HCT116 (cell line): ENCODE measurements around the gene E4F1. TPM values are rescaled to one million over a fixed set of nuclear protein-coding genes. Genes with fewer than 3 reads are reported as not detected.

Experiments
- ATAC-seq: fragments of 200-7000 bp; cut with Tn5 transposase; 2 replicates; pipeline ENCODE4 v1.9.1; 2020; ENCODE audit warnings: mild to moderate bottlenecking, moderate library complexity
- BruUV-seq: library from RNA; stranded (reverse); fragments of 400-500 nt; replicated peaks from 2 replicates; lab custom pipeline; 2021; lab: Mats Ljungman, UMichigan
- CTCF ChIA-PET: fragments of 300-600 bp; sonication (Branson Sonifier 250); formaldehyde crosslinking; loops from one replicate; lab custom pipeline; 2021; ENCODE audit warnings: antibody characterized with exemption; lab: Charles Lee
- POLR2A ChIA-PET: fragments of 300-600, 350-600 bp; sonication (Branson Sonifier 250); formaldehyde crosslinking; loops from one replicate; lab custom pipeline; 2021; ENCODE audit warnings: antibody characterized with exemption; lab: Charles Lee
- RAD21 ChIA-PET, 2 experiments: fragments of 300-600 bp; sonication (Branson Sonifier 250); formaldehyde crosslinking; loops; one replicate each; lab custom pipeline; 2023; ENCODE audit warnings: low total read pairs in 2 of 2; ENCODE audit not compliant: uncharacterized antibody in 2 of 2, unreplicated experiment in 2 of 2, low non-redundant PET in 1 of 2; lab: Charles Lee
- DNase-seq: peaks from one replicate; pipeline ENCODE4 v3.0.0-alpha.2; 2010; ENCODE audit warnings: low read depth, low spot score
- H2AFZ ChIP-seq: fragments of 200-600 bp; shearing (Covaris generic), sonication (generic); 2 replicates; pipeline ENCODE4 v1.6.1; 2017; ENCODE audit warnings: low read depth, mixed run types, mixed read lengths, antibody characterized with exemption, low read length; ENCODE audit not compliant: poor library complexity, severe bottlenecking
- H3K27ac ChIP-seq: 2 replicates; pipeline ENCODE4 v1.5.1; 2012; ENCODE audit warnings: low read depth, low read length
- H3K27me3 ChIP-seq: fragments of 200-600 bp; sonication (generic); 2 replicates; pipeline ENCODE4 v1.6.1; 2016; ENCODE audit warnings: mixed run types, low read length, mixed read lengths; ENCODE audit not compliant: insufficient read depth
- H3K36me3 ChIP-seq, 2 experiments: fragments of 200-500 bp in 1 of 2; fragments of 200-600 bp in 1 of 2; sonication (Bioruptor generic) in 1 of 2; sonication (generic) in 1 of 2; 2 replicates each; pipeline versions ENCODE4 v1.5.1 to v1.6.1; 2014 to 2016; ENCODE audit warnings: low read length in 2 of 2, inconsistent platforms in 1 of 2, mixed read lengths in 1 of 2, mixed run types in 1 of 2; ENCODE audit not compliant: insufficient read depth in 2 of 2, control insufficient read depth in 1 of 2
- H3K4me1 ChIP-seq, 2 experiments: fragments of 200-600 bp in 1 of 2; sonication (generic) in 1 of 2; 2 replicates each; pipeline versions ENCODE4 v1.5.1 to v1.6.1; 2012 to 2017; ENCODE audit warnings: low read length in 2 of 2, inconsistent platforms in 1 of 2, mild to moderate bottlenecking in 1 of 2, mixed read lengths in 1 of 2, mixed run types in 1 of 2, moderate library complexity in 1 of 2; ENCODE audit not compliant: insufficient read depth in 2 of 2, control insufficient read depth in 1 of 2
- H3K4me2 ChIP-seq: fragments of 200-600 bp; sonication (generic); 2 replicates; pipeline ENCODE4 v1.6.1; 2017; ENCODE audit warnings: mixed run types, low read length, mixed read lengths
- H3K4me3 ChIP-seq, 2 experiments: fragments of 200-600 bp in 1 of 2; sonication (generic) in 1 of 2; replicated peaks in 1 of 2; 2 replicates each; pipeline ENCODE4 v1.5.1; 2011 to 2016; ENCODE audit warnings: low read length in 2 of 2, control low read depth in 1 of 2, low read depth in 1 of 2, mild to moderate bottlenecking in 1 of 2, mixed read lengths in 1 of 2, mixed run types in 1 of 2
- H3K79me2 ChIP-seq: fragments of 200-600 bp; sonication (generic); 2 replicates; pipeline ENCODE4 v1.6.1; 2017; ENCODE audit warnings: mild to moderate bottlenecking, mixed run types, low read length, moderate library complexity, mixed read lengths; ENCODE audit not compliant: insufficient read depth
- H3K9ac ChIP-seq: fragments of 200-600 bp; sonication (generic); 2 replicates; pipeline ENCODE4 v1.6.1; 2016; ENCODE audit warnings: low read length, mixed read lengths
- H3K9me2 ChIP-seq: fragments of 200-600 bp; sonication (generic), shearing (Covaris generic); 2 replicates; pipeline ENCODE4 v1.6.1; 2017; ENCODE audit warnings: mixed run types, mild to moderate bottlenecking, moderate library complexity; ENCODE audit not compliant: insufficient read depth
- H3K9me3 ChIP-seq, 2 experiments: fragments of 200-500 bp in 1 of 2; fragments of 200-600 bp in 1 of 2; sonication (Bioruptor generic) in 1 of 2; sonication (generic) in 1 of 2; 2 replicates each; pipeline ENCODE4 v1.6.1; 2014 to 2017; ENCODE audit warnings: low read length in 2 of 2, mixed read lengths in 2 of 2, inconsistent platforms in 1 of 2, low read depth in 1 of 2, mild to moderate bottlenecking in 1 of 2, mixed run types in 1 of 2, moderate library complexity in 1 of 2; ENCODE audit not compliant: control insufficient read depth in 1 of 2, insufficient read depth in 1 of 2
- H4K20me1 ChIP-seq: fragments of 200-600 bp; sonication (generic), shearing (Covaris generic); 2 replicates; pipeline ENCODE4 v1.6.1; 2017; ENCODE audit warnings: mixed run types, mild to moderate bottlenecking, moderate library complexity; ENCODE audit not compliant: insufficient read depth
- CEBPB ChIP-seq: IDR thresholded peaks from 2 replicates; pipeline ENCODE4 v1.6.1; 2012; ENCODE audit warnings: low read depth
- EZH2phosphoT487 ChIP-seq: fragments of 200-600 bp; IDR thresholded peaks from 2 replicates; pipeline ENCODE4 v1.6.1; 2018; ENCODE audit warnings: antibody characterized with exemption, borderline replicate concordance
- POLR2AphosphoS5 ChIP-seq: IDR thresholded peaks from 2 replicates; pipeline ENCODE4 v1.6.1; 2011; ENCODE audit warnings: mild to moderate bottlenecking, low read depth, low read length, moderate library complexity
- intact Hi-C: fragments of 100-400 bp; cut with micrococcal nuclease; formaldehyde crosslinking; loops from 2 replicates; pipeline ENCODE4 v1.10.0; 2022
- total RNA-seq: library from RNA; stranded (reverse); gene quantifications from one replicate; pipeline ENCODE4 v1.2.1, GENCODE V29; 2021; ENCODE audit not compliant: unreplicated experiment
- TF ChIP-seq, protein P1 (sequence below): IDR thresholded peaks from 2 replicates; pipeline ENCODE4 v1.6.1; 2012; ENCODE audit warnings: low read depth
- TF ChIP-seq, protein P2 (sequence below): IDR thresholded peaks from 2 replicates; pipeline ENCODE4 v1.6.1; 2012
- TF ChIP-seq, protein P3 (sequence below): IDR thresholded peaks from 2 replicates; pipeline ENCODE4 v1.6.1; 2012

Gene E4F1
- total RNA-seq, 1 experiment from 2014 or later = 40.7 TPM

DNA sequence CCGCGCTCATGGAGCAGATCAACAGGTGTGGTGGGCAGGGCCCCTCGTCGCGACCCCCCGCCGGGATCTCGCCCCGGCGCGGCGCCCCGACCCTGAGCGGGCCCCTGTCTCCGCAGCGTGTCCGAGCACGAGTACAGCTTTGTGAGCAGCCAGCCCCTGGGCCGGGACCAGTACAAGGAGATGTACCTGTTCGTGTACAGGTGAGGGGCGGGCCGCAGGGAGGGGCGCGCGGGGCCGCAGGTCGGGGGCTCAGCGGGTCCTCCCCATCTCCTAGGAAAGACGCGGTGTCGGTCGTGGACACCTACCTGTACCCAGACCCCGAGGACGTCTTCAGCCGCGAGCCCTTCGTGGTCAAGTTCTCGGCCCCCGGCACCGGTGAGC lies 13.7 kb downstream of the E4F1 start:
- ATAC-seq (no peak), DNase-seq (no peak)
- Histone ChIP-seq H3K4me2 (no peak overlapping the region), H4K20me1 (no peaks in the 10 kb centered on the region), H2AFZ (no peak overlapping the region), H3K36me3 (peaks cover 0 to 3% of the 10 kb centered on the region in 2 experiments; a peak in 1 of 4 replicates), H3K9me2 (no peaks in the 10 kb centered on the region), H3K4me1 (peaks cover 0 to 14% of the 10 kb centered on the region in 2 experiments; a peak in 3 of 4 replicates), H3K4me3 (no peak overlapping the region), H3K9ac (no peak overlapping the region), H3K9me3 (no peaks in the 10 kb centered on the region), H3K27me3 (no peaks in the 10 kb centered on the region), H3K79me2 (no peaks in the 10 kb centered on the region), H3K27ac (no peak overlapping the region)
- BruUV-seq = no TSS peak
- POLR2A ChIA-PET = no interaction called here
- RAD21 ChIA-PET = no interaction called here
- intact Hi-C loops = no loop called here
- CTCF ChIA-PET = no interaction called here
- 0 out of 2 replicates have a peak, but pooled peaks have one; percentile 14 for TF ChIP-seq POLR2AphosphoS5
- TF ChIP-seq, protein P1, sequence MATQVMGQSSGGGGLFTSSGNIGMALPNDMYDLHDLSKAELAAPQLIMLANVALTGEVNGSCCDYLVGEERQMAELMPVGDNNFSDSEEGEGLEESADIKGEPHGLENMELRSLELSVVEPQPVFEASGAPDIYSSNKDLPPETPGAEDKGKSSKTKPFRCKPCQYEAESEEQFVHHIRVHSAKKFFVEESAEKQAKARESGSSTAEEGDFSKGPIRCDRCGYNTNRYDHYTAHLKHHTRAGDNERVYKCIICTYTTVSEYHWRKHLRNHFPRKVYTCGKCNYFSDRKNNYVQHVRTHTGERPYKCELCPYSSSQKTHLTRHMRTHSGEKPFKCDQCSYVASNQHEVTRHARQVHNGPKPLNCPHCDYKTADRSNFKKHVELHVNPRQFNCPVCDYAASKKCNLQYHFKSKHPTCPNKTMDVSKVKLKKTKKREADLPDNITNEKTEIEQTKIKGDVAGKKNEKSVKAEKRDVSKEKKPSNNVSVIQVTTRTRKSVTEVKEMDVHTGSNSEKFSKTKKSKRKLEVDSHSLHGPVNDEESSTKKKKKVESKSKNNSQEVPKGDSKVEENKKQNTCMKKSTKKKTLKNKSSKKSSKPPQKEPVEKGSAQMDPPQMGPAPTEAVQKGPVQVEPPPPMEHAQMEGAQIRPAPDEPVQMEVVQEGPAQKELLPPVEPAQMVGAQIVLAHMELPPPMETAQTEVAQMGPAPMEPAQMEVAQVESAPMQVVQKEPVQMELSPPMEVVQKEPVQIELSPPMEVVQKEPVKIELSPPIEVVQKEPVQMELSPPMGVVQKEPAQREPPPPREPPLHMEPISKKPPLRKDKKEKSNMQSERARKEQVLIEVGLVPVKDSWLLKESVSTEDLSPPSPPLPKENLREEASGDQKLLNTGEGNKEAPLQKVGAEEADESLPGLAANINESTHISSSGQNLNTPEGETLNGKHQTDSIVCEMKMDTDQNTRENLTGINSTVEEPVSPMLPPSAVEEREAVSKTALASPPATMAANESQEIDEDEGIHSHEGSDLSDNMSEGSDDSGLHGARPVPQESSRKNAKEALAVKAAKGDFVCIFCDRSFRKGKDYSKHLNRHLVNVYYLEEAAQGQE = no peak

DNA sequence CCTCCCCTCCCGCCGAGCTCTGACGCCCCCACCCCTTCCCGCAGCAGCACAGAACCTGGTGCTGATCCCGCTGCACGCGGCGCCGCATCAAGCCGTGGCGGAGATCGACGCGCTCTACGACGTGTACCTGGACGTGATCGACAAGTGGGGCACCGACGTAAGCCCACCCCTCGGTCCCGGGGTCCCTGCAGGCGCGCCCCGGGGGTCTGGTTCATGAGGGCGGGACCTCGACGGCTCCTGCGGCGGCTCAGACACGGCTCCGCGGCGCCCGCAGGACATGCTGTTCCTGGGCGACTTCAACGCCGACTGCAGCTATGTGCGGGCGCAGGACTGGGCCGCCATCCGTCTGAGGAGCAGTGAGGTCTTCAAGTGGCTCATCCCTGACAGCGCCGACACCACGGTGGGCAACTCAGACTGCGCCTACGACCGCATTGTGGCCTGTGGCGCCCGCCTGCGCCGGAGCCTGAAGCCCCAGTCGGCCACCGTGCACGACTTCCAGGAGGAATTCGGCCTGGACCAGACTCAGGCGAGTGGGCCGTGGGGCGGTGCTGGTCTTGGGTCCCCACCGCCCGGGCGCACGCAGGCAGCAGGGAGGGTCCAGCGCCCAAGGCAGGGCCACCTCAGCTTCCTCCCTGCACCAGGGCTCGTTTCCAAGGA lies 14.2 kb downstream of the E4F1 start:
- no peak overlapping the region for H3K4me3 ChIP-seq
- DNase-seq (no peak), ATAC-seq (no peak)
- H3K79me2 ChIP-seq = no peaks in the 10 kb centered on the region
- H3K9me2 ChIP-seq = no peaks in the 10 kb centered on the region
- intact Hi-C loops = no loop called here
- TF ChIP-seq, protein P1 = no peak
- TF ChIP-seq, protein P2, sequence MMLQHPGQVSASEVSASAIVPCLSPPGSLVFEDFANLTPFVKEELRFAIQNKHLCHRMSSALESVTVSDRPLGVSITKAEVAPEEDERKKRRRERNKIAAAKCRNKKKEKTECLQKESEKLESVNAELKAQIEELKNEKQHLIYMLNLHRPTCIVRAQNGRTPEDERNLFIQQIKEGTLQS = no peak
- no peak for TF ChIP-seq EZH2phosphoT487
- TF ChIP-seq CEBPB = no peak
- TF ChIP-seq, protein P3, sequence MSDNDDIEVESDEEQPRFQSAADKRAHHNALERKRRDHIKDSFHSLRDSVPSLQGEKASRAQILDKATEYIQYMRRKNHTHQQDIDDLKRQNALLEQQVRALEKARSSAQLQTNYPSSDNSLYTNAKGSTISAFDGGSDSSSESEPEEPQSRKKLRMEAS = no peak
- H3K9me3 ChIP-seq = no peaks in the 10 kb centered on the region
- no peak overlapping the region for H3K9ac ChIP-seq
- POLR2A ChIA-PET = interaction anchor here (1.2 kb wide), 1 partner anchor 13 kb away, joined by 8 read pairs; the partner anchor contains the start of gene ECI1
- H3K4me2 ChIP-seq = no peak overlapping the region
- H3K4me1 ChIP-seq = peaks cover 0 to 14% of the 10 kb centered on the region in 2 experiments; a peak in 3 of 4 replicates
- CTCF ChIA-PET = no interaction called here
- no peaks in the 10 kb centered on the region for H4K20me1 ChIP-seq
- H3K27ac ChIP-seq = no peak overlapping the region
- RAD21 ChIA-PET = no interaction called here
- peaks cover 4 to 8% of the 10 kb centered on the region in 2 experiments; a peak in 2 of 4 replicates for H3K36me3 ChIP-seq
- H2AFZ ChIP-seq = no peak overlapping the region
- no peaks in the 10 kb centered on the region for H3K27me3 ChIP-seq
- no TSS peak for BruUV-seq
